Erythroblast (primary cell): ENCODE data around the gene CCSER1.

Experiments used
- GATA1 ChIP-seq: IDR thresholded peaks from 2 replicates; pipeline ENCODE4 v1.6.1; 2011; ENCODE audit warnings: low read depth, mild to moderate bottlenecking, control low read depth, low read length, moderate library complexity
- POLR2A ChIP-seq: IDR thresholded peaks from 2 replicates; pipeline ENCODE4 v1.6.1; 2011; ENCODE audit warnings: mild to moderate bottlenecking, low read length

- no peak for TF ChIP-seq POLR2A
- TF ChIP-seq GATA1 = no peak
These were observed 1344.9 kb downstream of the CCSER1 start for GRCh38 chr4:91472046-91472445.
